GM23338 (cell line): ENCODE measurements around the gene SH2D5. TPM values are rescaled to one million over a fixed set of nuclear protein-coding genes. Genes with fewer than 3 reads are reported as not detected.

Experiments
- ATAC-seq: fragments of 200-7000 bp; cut with Tn5 transposase; 3 replicates; pipeline ENCODE4 v1.9.1; 2020
- DNase-seq: peaks from one replicate; pipeline ENCODE4 v3.0.0-alpha.2; 2015; ENCODE audit warnings: low spot score
- H2AFZ ChIP-seq: fragments of 200-600 bp; sonication (generic); 2 replicates; pipeline ENCODE4 v1.8.0; 2016; ENCODE audit warnings: antibody characterized with exemption, mild to moderate bottlenecking, moderate library complexity
- H3F3A ChIP-seq: fragments of 200-600 bp; sonication (generic); replicated peaks from 2 replicates; pipeline ENCODE4 v1.8.0; 2017; ENCODE audit warnings: antibody characterized with exemption, mixed run types, low read depth
- H3K27ac ChIP-seq: fragments of 200-600 bp; sonication (generic); 2 replicates; pipeline ENCODE4 v1.6.1; 2016; ENCODE audit warnings: low read depth
- H3K27me3 ChIP-seq: fragments of 200-600 bp; sonication (generic); 2 replicates; pipeline ENCODE4 v1.8.0; 2016; ENCODE audit warnings: mild to moderate bottlenecking, mixed run types, moderate library complexity; ENCODE audit not compliant: insufficient read depth
- H3K36me3 ChIP-seq: fragments of 200-600 bp; sonication (generic); 2 replicates; pipeline ENCODE4 v1.8.0; 2016; ENCODE audit warnings: mild to moderate bottlenecking; ENCODE audit not compliant: insufficient read depth
- H3K4me1 ChIP-seq: fragments of 200-600 bp; sonication (generic); 2 replicates; pipeline ENCODE4 v1.8.0; 2016; ENCODE audit warnings: mild to moderate bottlenecking, moderate library complexity; ENCODE audit not compliant: insufficient read depth
- H3K4me2 ChIP-seq: fragments of 200-600 bp; sonication (generic); 2 replicates; pipeline ENCODE4 v1.7.1; 2017; ENCODE audit warnings: mixed run types
- H3K4me3 ChIP-seq: fragments of 200-600 bp; sonication (generic); 2 replicates; pipeline ENCODE4 v1.6.1; 2016; ENCODE audit warnings: mixed run types
- H3K79me2 ChIP-seq: fragments of 200-600 bp; sonication (generic); replicated peaks from 2 replicates; pipeline ENCODE4 v1.8.0; 2017; ENCODE audit warnings: mild to moderate bottlenecking; ENCODE audit not compliant: insufficient read depth
- H3K9me2 ChIP-seq: fragments of 200-600 bp; sonication (generic); 2 replicates; pipeline ENCODE4 v1.8.0; 2017; ENCODE audit not compliant: insufficient read depth
- H4K20me1 ChIP-seq: fragments of 200-600 bp; sonication (generic); replicated peaks from 2 replicates; pipeline ENCODE4 v1.8.0; 2017; ENCODE audit warnings: mild to moderate bottlenecking; ENCODE audit not compliant: insufficient read depth
- H3K27ac Mint-ChIP-seq: 2 replicates; pipeline ENCODE4 v1.8.0; 2020; ENCODE audit warnings: inconsistent platforms, mild to moderate bottlenecking, moderate library complexity, mixed read lengths
- H3K27me3 Mint-ChIP-seq: 3 replicates; pipeline ENCODE4 v1.8.0; 2022; ENCODE audit warnings: low read depth, mild to moderate bottlenecking, moderate library complexity, mixed read lengths, inconsistent platforms; ENCODE audit not compliant: insufficient read depth, poor library complexity
- H3K36me3 Mint-ChIP-seq: 3 replicates; pipeline ENCODE4 v1.8.0; 2021; ENCODE audit warnings: low read depth, mild to moderate bottlenecking, inconsistent platforms, moderate library complexity, mixed read lengths
- H3K4me1 Mint-ChIP-seq: 3 replicates; pipeline ENCODE4 v1.8.0; 2020; ENCODE audit warnings: mild to moderate bottlenecking, inconsistent platforms, mixed read lengths
- H3K4me3 Mint-ChIP-seq: 3 replicates; pipeline ENCODE4 v1.8.0; 2021; ENCODE audit warnings: moderate library complexity, mild to moderate bottlenecking, inconsistent platforms, mixed read lengths
- H3K9me3 Mint-ChIP-seq: 3 replicates; pipeline ENCODE4 v1.8.0; 2020; ENCODE audit warnings: moderate library complexity, mild to moderate bottlenecking, inconsistent platforms, mixed read lengths
- CTCF ChIP-seq, 2 experiments: fragments of 200-600 bp in 1 of 2; sonication (generic) in 1 of 2; conservative IDR thresholded peaks; 2 replicates each; pipeline versions ENCODE4 v1.5.1 to v1.6.1; 2016 to 2017; ENCODE audit warnings: antibody characterized with exemption in 2 of 2, low read depth in 2 of 2, mild to moderate bottlenecking in 2 of 2, moderate library complexity in 1 of 2
- EZH2phosphoT487 ChIP-seq: fragments of 200-600 bp; sonication (generic); IDR thresholded peaks from one replicate; pipeline ENCODE4 v1.8.1; 2018; ENCODE audit warnings: antibody characterized with exemption; ENCODE audit not compliant: unreplicated experiment
- JUNB ChIP-seq: IDR thresholded peaks from one replicate; pipeline ENCODE4 v1.6.1; 2016; ENCODE audit warnings: antibody characterized with exemption; ENCODE audit not compliant: unreplicated experiment
- NANOG ChIP-seq: IDR thresholded peaks from 2 replicates; pipeline ENCODE4 v1.6.1; 2016; ENCODE audit warnings: antibody characterized with exemption, borderline replicate concordance
- REST ChIP-seq: IDR thresholded peaks from one replicate; pipeline ENCODE4 v1.6.1; 2018; ENCODE audit warnings: antibody characterized with exemption; ENCODE audit not compliant: unreplicated experiment
- ZNF462 ChIP-seq: fragments of 250-450 bp; sonication (Bioruptor Pico); IDR thresholded peaks from 2 replicates; pipeline ENCODE4 v1.5.0; 2020; ENCODE audit warnings: mild to moderate bottlenecking, moderate library complexity
- polyA plus RNA-seq: library from polyadenylated mRNA; unstranded; fragments of >200 nt; fragmentation: Nextera tagmentation; extraction: Ambion mirVana; gene quantifications from 2 replicates; pipeline ENCODE4 v1.2.1, GENCODE V29; 2016
- total RNA-seq: library from RNA; depleted of rRNA; stranded (reverse); fragments of >200 nt; shearing (Covaris generic); gene quantifications from 2 replicates; pipeline ENCODE4 v1.2.3, GENCODE V29; 2014
- TF ChIP-seq, protein P1 (sequence below): IDR thresholded peaks from 2 replicates; pipeline ENCODE4 v1.6.1; 2016; ENCODE audit warnings: antibody characterized with exemption

SH2D5 gene
- total and polyA plus RNA-seq, 2 experiments from 2014 or later = 5.0 to 24.8 TPM

GRCh38 chr1:20693623-20694022 is 38.9 kb downstream of the SH2D5 start (continued):
- TF ChIP-seq ZNF462 (CRISPR knock-in tag) = no peak

GRCh38 chr1:20691872-20692271 is 40.6 kb downstream of the SH2D5 start:
- H3K27me3 Mint-ChIP-seq = peaks cover 13% of the 10 kb centered on the region
- Histone ChIP-seq H3K27ac (no peak overlapping the region), H2AFZ (no peak overlapping the region)
- TF ChIP-seq EZH2phosphoT487 (no peak), CTCF (conservative IDR thresholded peaks at IDR 0.05; ENCODE audit: low read depth in 2 of 2) (no peak), NANOG (no peak), JUNB (no peak), REST (no peak)
- TF ChIP-seq, protein P1, sequence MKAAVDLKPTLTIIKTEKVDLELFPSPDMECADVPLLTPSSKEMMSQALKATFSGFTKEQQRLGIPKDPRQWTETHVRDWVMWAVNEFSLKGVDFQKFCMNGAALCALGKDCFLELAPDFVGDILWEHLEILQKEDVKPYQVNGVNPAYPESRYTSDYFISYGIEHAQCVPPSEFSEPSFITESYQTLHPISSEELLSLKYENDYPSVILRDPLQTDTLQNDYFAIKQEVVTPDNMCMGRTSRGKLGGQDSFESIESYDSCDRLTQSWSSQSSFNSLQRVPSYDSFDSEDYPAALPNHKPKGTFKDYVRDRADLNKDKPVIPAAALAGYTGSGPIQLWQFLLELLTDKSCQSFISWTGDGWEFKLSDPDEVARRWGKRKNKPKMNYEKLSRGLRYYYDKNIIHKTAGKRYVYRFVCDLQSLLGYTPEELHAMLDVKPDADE = no peak

More at GRCh38 chr1:20691872-20692271, 40.6 kb downstream of the SH2D5 start:
- H3K36me3 ChIP-seq = no peaks in the 10 kb centered on the region
- peaks cover 7% of the 10 kb centered on the region for H3K4me1 Mint-ChIP-seq
- H3F3A ChIP-seq = 0 out of 2 replicates have a peak, but pooled peaks cover under 1% of the 10 kb centered on the region
- peaks cover 4% of the 10 kb centered on the region; the same call in 1 of the 2 replicates for H3K4me1 ChIP-seq
- ATAC-seq = no peak
- no peaks in the 10 kb centered on the region for H3K27me3 ChIP-seq
- H3K4me2 ChIP-seq = no peak overlapping the region
- no peak for DNase-seq
- H3K27ac Mint-ChIP-seq = no peak overlapping the region
- no peaks in the 10 kb centered on the region for H3K79me2 ChIP-seq
- H3K4me3 Mint-ChIP-seq = no peak overlapping the region
- H3K9me3 Mint-ChIP-seq = peaks cover 2% of the 10 kb centered on the region
- H3K4me3 ChIP-seq = no peak overlapping the region
- no peaks in the 10 kb centered on the region for H4K20me1 ChIP-seq
- peaks cover 6% of the 10 kb centered on the region; the same call in 2 of the 3 replicates for H3K36me3 Mint-ChIP-seq
- H3K9me2 ChIP-seq = no peaks in the 10 kb centered on the region
